IMR-90 (cell line): ENCODE results near the gene NCKAP5L. TPM values are rescaled to one million over a fixed set of nuclear protein-coding genes. Genes with fewer than 3 reads are reported as not detected.

Experiments
- ATAC-seq: fragments of 200-7000 bp; cut with Tn5 transposase; 2 replicates; pipeline ENCODE4 v1.9.1; 2020; ENCODE audit warnings: low read depth, mild to moderate bottlenecking, moderate library complexity
- BruUV-seq: library from RNA; stranded (reverse); fragments of 400-500 nt; replicated peaks from 2 replicates; lab custom pipeline; 2021; lab: Mats Ljungman, UMichigan
- CTCF ChIA-PET: fragments of 300-600 bp; formaldehyde crosslinking; extraction: SDS; loops from one replicate; lab custom pipeline; 2021; ENCODE audit warnings: antibody characterized with exemption; lab: Yijun Ruan, JAX
- POLR2A ChIA-PET: fragments of 300-600 bp; sonication (Branson Sonifier 250); formaldehyde crosslinking; loops from one replicate; lab custom pipeline; 2022; ENCODE audit warnings: antibody characterized with exemption; ENCODE audit not compliant: unreplicated experiment; lab: Charles Lee
- DNase-seq: peaks from one replicate; pipeline ENCODE4 v3.0.0; 2013
- H2AFZ ChIP-seq: replicated peaks from 2 replicates; pipeline ENCODE3; 2013; ENCODE audit warnings: low read length, mild to moderate bottlenecking; ENCODE audit not compliant: poor library complexity
- H2AK5ac ChIP-seq: 2 replicates; pipeline ENCODE4 v1.6.1; 2013; ENCODE audit warnings: low read depth, low read length, inconsistent platforms
- H2AK9ac ChIP-seq: replicated peaks from 2 replicates; pipeline ENCODE3; 2013; ENCODE audit warnings: mild to moderate bottlenecking, low read depth, low read length, moderate library complexity; ENCODE audit not compliant: poor library complexity
- H2BK120ac ChIP-seq: 2 replicates; pipeline ENCODE4 v1.6.1; 2013; ENCODE audit warnings: low read depth, low read length, inconsistent platforms
- H2BK15ac ChIP-seq: 3 replicates; pipeline ENCODE4 v1.6.1; 2013; ENCODE audit warnings: low read depth, low read length, inconsistent platforms
- H2BK20ac ChIP-seq: 2 replicates; pipeline ENCODE4 v1.6.1; 2013; ENCODE audit warnings: low read depth, mild to moderate bottlenecking, inconsistent platforms, low read length, moderate library complexity
- H2BK5ac ChIP-seq: 2 replicates; pipeline ENCODE4 v1.6.1; 2013; ENCODE audit warnings: mild to moderate bottlenecking, low read depth, low read length, inconsistent platforms; ENCODE audit not compliant: poor library complexity, severe bottlenecking
- H3K14ac ChIP-seq: replicated peaks from 2 replicates; pipeline ENCODE4 v1.6.1; 2013; ENCODE audit warnings: low read depth, low read length, inconsistent platforms
- H3K18ac ChIP-seq: 2 replicates; pipeline ENCODE4 v1.6.1; 2013; ENCODE audit warnings: low read depth, low read length, control low read depth
- H3K23ac ChIP-seq: 2 replicates; pipeline ENCODE4 v1.6.1; 2013; ENCODE audit warnings: low read depth, low read length, inconsistent platforms
- H3K27ac ChIP-seq: 2 replicates; pipeline ENCODE4 v1.5.1; 2013; ENCODE audit warnings: mild to moderate bottlenecking, control low read depth, low read length; ENCODE audit not compliant: insufficient read depth
- H3K27me3 ChIP-seq: 2 replicates; pipeline ENCODE4 v1.6.1; 2013; ENCODE audit warnings: low read length; ENCODE audit not compliant: control insufficient read depth, insufficient read depth
- H3K36me3 ChIP-seq: 2 replicates; pipeline ENCODE4 v1.6.1; 2013; ENCODE audit warnings: low read length, mixed read lengths; ENCODE audit not compliant: control insufficient read depth, insufficient read depth
- H3K4ac ChIP-seq: 2 replicates; pipeline ENCODE4 v1.6.1; 2013; ENCODE audit warnings: low read depth, low read length, inconsistent platforms
- H3K4me1 ChIP-seq: 2 replicates; pipeline ENCODE4 v1.6.1; 2013; ENCODE audit warnings: low read length, mixed read lengths; ENCODE audit not compliant: control insufficient read depth, insufficient read depth
- H3K4me2 ChIP-seq: 2 replicates; pipeline ENCODE4 v1.6.1; 2013; ENCODE audit warnings: low read depth, mild to moderate bottlenecking, control low read depth, low read length, moderate library complexity
- H3K4me3 ChIP-seq: 2 replicates; pipeline ENCODE4 v1.5.1; 2013; ENCODE audit warnings: low read depth, mild to moderate bottlenecking, control low read depth, low read length, moderate library complexity; ENCODE audit not compliant: insufficient read depth
- H3K56ac ChIP-seq: 2 replicates; pipeline ENCODE4 v1.6.1; 2013; ENCODE audit warnings: low read length, inconsistent platforms; ENCODE audit not compliant: insufficient read depth; ENCODE audit errors: extremely low read depth
- H3K79me1 ChIP-seq, 2 experiments: 2 replicates each; pipeline ENCODE4 v1.6.1; 2013; ENCODE audit warnings: low read length in 2 of 2, inconsistent platforms in 1 of 2, low read depth in 1 of 2
- H3K9ac ChIP-seq: 2 replicates; pipeline ENCODE4 v1.6.1; 2013; ENCODE audit warnings: low read depth, low read length, control low read depth
- H3K9me1 ChIP-seq: 2 replicates; pipeline ENCODE4 v1.6.1; 2013; ENCODE audit warnings: low read length, inconsistent platforms; ENCODE audit not compliant: insufficient read depth
- H3K9me3 ChIP-seq: 2 replicates; pipeline ENCODE4 v1.6.1; 2013; ENCODE audit warnings: low read length; ENCODE audit not compliant: control insufficient read depth, insufficient read depth
- H4K20me1 ChIP-seq: 2 replicates; pipeline ENCODE4 v1.6.1; 2013; ENCODE audit warnings: low read length, inconsistent platforms; ENCODE audit not compliant: insufficient read depth
- H4K5ac ChIP-seq: 2 replicates; pipeline ENCODE4 v1.6.1; 2013; ENCODE audit warnings: mild to moderate bottlenecking, low read depth, low read length, control low read depth
- H4K8ac ChIP-seq, 2 experiments: 2 replicates each; pipeline ENCODE4 v1.6.1; 2013; ENCODE audit warnings: low read depth in 2 of 2, low read length in 2 of 2, control low read depth in 1 of 2, inconsistent platforms in 1 of 2
- H4K91ac ChIP-seq: 2 replicates; pipeline ENCODE4 v1.6.1; 2013; ENCODE audit warnings: low read depth, low read length, inconsistent platforms; ENCODE audit not compliant: insufficient read depth
- CHD1 ChIP-seq: IDR thresholded peaks from 2 replicates; pipeline ENCODE4 v1.6.1; 2012; ENCODE audit warnings: low read depth, low read length, improper control_type of control experiment
- MAFK ChIP-seq: IDR thresholded peaks from 2 replicates; pipeline ENCODE4 v1.6.1; 2012; ENCODE audit warnings: low read depth, low read length, improper control_type of control experiment
- WGBS, 2 experiments: methylation state at CpG; one replicate each; pipeline versions ENCODE4 v1.1.5 to v1.1.7; 2013; ENCODE audit warnings: missing lambda C conversion rate in 2 of 2; ENCODE audit not compliant: insufficient read length in 1 of 2; ENCODE audit errors: extremely low coverage in 2 of 2; 5-methylcytosine and 5-hydroxymethylcytosine counted together
- dilution Hi-C: fragments of 300-500 bp; cut with HindIII; formaldehyde crosslinking; loops from one replicate; pipeline ENCODE4 v1.14.3; 2018; ENCODE audit warnings: low sequenced_read_pairs; ENCODE audit not compliant: unreplicated experiment
- in situ Hi-C: fragments of 300-500 bp; cut with MboI; formaldehyde crosslinking; loops from 3 replicates; pipeline ENCODE4 v1.14.3; 2019; ENCODE audit warnings: low sequenced_read_pairs, inconsistent platforms, mixed read lengths
- intact Hi-C: fragments of 100-400 bp; cut with micrococcal nuclease; formaldehyde crosslinking; loops from 2 replicates; pipeline ENCODE4 v1.10.0; 2022
- polyA plus RNA-seq, 3 experiments: library from polyadenylated mRNA; depleted of rRNA; stranded (reverse); fragments of >200 nt; gene quantifications; 2 replicates each; pipeline ENCODE4 v1.2.3, GENCODE V29; 2012; ENCODE audit warnings: low replicate concordance in 1 of 3
- total RNA-seq: library from RNA; depleted of rRNA; stranded (reverse); fragments of >200 nt; gene quantifications from 2 replicates; pipeline ENCODE4 v1.2.3, GENCODE V29; 2012

The NCKAP5L gene
- total and polyA plus RNA-seq, 2 of the 4 experiments (the other 2 are of a cell fraction) = 6.1 to 14.4 TPM

GRCh38 chr12:49873361-49873934 is 45.2 kb upstream of the NCKAP5L start:
- Histone ChIP-seq H3K27ac (no peak overlapping the region), H3K79me1 (no peaks in the 10 kb centered on the region), H3K4ac (no peak overlapping the region), H3K27me3 (peaks cover 13% of the 10 kb centered on the region), H3K9me1 (no peaks in the 10 kb centered on the region; the same call in 1 of the 2 replicates), H3K4me3 (no peak overlapping the region), H2AK9ac (peak overlapping the region; percentile 51), H2BK120ac (no peak overlapping the region), H4K5ac (no peak overlapping the region), H3K4me2 (no peak overlapping the region), H4K20me1 (0 out of 2 replicates have a peak, but pooled peaks cover 4% of the 10 kb centered on the region), H2AK5ac (no peak overlapping the region), H3K18ac (no peak overlapping the region), H3K4me1 (peaks cover 18% of the 10 kb centered on the region), H3K36me3 (no peaks in the 10 kb centered on the region), H2BK20ac (no peak overlapping the region), H2AFZ (no peak overlapping the region), H2BK5ac (no peak overlapping the region), H3K23ac (no peak overlapping the region; the same call in 1 of the 2 replicates), H2BK15ac (no peak overlapping the region), H4K8ac (no peak overlapping the region), H3K14ac (no peak overlapping the region), H3K9ac (no peak overlapping the region), H3K56ac (no peak overlapping the region), H3K9me3 (no peaks in the 10 kb centered on the region), H4K91ac (no peak overlapping the region)
- dilution Hi-C loops = no loop called here
- no peak for ATAC-seq
- no TSS peak for BruUV-seq
- POLR2A ChIA-PET = no interaction called here
- DNase-seq = peak; percentile 42
- in situ Hi-C loops = no loop called here
- no CpG with 5 or more reads among the region's 3 CpGs for WGBS, 2 experiments
- TF ChIP-seq CHD1 (no peak), MAFK (peak; percentile 67)
- intact Hi-C loops = no loop called here
- CTCF ChIA-PET = no interaction called here
